Ecto neural progenitor cell (in vitro differentiated cells): ENCODE results near the gene KRTCAP3.
"Not testable (repeated sequence)": the region's sequence is repeated elsewhere in the genome, so short reads cannot be mapped to it uniquely, and the experiment has no call there.

Experiments used
- DNase-seq: peaks from one replicate; pipeline ENCODE4 v3.0.0-alpha.2; 2018; ENCODE audit warnings: low spot score

KRTCAP3 gene, protein sequence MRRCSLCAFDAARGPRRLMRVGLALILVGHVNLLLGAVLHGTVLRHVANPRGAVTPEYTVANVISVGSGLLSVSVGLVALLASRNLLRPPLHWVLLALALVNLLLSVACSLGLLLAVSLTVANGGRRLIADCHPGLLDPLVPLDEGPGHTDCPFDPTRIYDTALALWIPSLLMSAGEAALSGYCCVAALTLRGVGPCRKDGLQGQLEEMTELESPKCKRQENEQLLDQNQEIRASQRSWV

GRCh38 chr2:27441958-27442919, at the start of gene KRTCAP3:
Gene KRTCAP3 (plus strand): TSS chr2:27442381. CDS start chr2:27442413, 32 bp downstream.
- peak; percentile 78 for DNase-seq

DNA sequence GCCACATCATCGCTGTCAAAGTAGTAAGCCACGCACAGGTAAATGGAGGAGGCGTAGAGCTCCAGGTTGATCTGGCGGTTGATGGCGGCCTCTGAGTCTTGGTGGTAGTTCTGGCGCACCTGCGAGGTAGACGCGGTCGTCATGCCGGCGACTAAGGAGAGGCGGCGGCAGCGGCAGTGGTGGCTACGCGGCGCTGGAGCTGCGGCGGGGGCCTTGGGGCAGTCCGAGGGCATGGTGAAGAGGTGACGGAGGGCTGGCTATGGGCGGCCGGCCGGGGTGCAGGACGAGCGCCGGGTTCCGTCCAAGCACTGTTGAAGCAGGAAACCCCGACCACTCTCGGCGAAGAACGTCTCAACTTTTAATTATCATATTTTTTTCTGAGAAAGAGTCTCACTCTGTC, 49.0 kb upstream of the KRTCAP3 start:
- DNase-seq, result no peak

DNA sequence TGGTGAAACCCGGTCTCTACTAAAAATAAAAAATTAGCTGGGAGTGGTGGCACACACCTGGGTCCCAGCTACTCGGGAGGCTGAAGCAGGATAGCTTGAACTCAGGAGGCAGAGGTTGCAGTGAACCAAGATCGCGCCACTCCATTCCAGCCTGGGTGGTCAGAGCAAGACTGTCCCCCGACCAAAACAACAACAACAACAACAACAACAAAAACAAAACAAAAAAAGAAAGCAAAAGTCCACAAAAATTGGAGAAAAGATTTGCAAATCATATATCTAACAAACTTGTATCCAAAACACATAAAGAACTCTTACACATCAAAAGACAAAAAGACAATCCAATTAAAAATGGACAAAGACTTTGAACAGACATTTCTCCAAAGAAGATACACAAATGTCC, 43.2 kb upstream of the KRTCAP3 start:
- no peak for DNase-seq

- no peak for DNase-seq
Measured at GRCh38 chr2:27400348-27401135, 41.6 kb upstream of the KRTCAP3 start.

GRCh38 chr2:27407798-27408491, 34.2 kb upstream of the KRTCAP3 start:
- DNase-seq, result peak; percentile 53

DNA sequence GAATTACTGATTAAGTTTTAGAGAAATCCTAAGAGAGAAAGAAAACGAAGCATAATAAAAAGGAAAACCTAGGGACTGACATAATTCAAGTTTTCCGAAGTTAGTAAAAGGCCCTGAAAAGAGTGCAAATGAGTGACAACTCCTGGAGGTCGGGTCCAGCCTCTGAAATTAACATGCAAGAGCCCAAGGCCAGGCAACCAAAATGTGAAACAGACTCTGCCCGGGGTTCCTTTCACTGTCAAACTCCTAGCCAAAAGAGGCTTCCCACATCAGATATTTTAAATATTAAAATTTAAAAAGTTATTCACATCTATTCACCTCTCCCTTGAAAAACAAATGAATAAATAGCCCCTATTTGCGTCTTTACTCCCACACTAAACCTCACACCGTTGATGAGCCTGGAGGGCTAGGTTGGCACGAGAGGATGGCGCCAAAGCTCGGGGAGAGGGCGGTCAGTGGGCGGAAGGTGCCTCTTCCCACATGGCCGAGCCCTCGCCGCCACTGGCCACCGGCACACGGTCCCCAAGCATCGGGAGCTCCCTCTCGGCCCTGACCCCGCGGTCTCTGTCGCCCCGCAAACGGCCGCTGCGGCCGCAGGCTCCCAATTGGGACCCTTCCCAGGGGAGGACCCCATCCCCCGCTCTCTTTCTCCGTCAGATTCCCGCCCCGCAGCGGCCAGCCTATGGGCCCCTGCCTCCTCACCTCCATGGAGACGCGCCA, 33.4 kb upstream of the KRTCAP3 start:
- no peak for DNase-seq

DNA sequence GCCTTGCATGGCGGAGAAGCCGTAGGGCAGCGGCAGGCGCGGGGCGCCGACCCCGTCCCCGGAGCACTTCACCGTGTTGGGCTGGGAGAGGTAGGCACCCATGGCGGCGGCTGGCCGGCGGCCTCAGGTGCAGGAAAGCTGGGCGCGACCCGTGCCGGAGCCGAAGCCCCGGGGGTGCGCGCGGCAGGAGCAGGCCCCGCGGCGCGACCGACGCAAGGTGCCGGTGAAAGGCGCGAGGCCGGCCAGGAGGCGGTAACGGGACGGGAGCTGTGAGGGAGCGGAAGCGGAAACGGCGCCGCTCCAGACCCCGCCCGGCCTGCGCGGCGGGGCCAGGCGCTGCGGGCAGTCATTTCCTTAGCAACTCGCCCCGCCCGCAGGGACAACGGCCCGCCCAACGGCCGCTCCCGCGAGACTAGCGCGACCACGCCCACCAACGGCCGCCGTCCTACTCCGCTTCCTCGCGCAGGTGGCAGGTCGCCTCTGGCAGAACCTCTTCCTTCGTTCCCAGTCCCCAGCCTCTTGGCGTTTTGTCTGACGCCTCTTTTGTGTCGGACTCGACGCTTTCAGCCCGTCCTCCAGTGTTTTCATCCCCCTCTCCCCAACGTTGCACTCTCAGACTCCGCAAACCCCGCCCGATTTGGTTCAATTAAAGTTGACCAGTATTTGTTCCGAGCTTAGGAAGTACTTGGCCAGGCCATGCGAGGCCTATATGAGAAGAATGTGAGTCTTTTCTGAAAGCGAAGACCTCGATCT, 32.7 kb upstream of the KRTCAP3 start, which contains the start of gene PPM1G:
Gene PPM1G (minus strand): TSS at position 271 of the 753 bp plus-strand sequence. CDS start 169 bp downstream, at position 102.
- peak; percentile 97 for DNase-seq

GRCh38 chr2:27412419-27413152, 29.6 kb upstream of the KRTCAP3 start:
- no peak for DNase-seq

- DNase-seq, result no peak
Measured at GRCh38 chr2:27416151-27416550, 26.0 kb upstream of the KRTCAP3 start.

GRCh38 chr2:27420996-27421395, 21.2 kb upstream of the KRTCAP3 start:
- no peak for DNase-seq

- no peak for DNase-seq
Measured at GRCh38 chr2:27421660-27422250, 20.4 kb upstream of the KRTCAP3 start.

DNA sequence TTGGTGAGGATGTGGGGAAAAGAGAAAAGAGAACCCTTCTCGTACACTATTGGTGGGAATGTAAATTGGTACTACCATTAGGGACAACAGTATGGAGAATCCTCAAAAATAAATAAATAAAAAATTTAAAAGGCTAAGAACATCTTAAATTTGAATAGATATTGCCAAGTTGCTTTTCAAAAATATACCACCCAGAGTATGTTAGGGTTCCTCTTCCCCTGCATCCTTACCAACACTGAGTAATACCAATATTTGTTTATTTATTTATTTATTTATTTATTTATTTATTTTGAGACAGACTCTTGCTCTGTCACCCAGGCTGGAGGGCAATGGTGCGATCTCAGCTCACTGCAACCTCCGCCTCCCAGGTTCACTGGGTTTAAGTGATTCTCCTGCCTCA, 19.2 kb upstream of the KRTCAP3 start:
- no peak for DNase-seq

DNA sequence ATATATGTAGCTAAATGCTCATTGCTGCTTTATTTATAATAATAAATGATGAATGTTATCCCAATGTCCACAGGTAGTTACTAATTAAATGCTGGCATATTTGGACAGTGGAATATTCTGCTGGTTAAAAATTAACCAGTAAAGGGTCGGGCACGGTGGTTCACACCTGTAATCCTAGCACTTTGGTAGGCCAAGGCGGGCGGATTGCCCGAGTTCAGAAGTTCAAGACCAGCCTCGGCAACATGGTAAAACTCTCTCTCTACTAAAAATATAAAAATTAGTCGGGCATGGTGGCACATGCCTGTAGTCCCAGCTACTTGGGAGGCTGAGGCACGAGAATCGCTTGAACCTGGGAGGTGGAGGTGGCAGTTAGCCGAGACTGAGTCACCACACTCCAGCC, 17.1 kb upstream of the KRTCAP3 start:
- not testable (repeated sequence) for DNase-seq

DNA sequence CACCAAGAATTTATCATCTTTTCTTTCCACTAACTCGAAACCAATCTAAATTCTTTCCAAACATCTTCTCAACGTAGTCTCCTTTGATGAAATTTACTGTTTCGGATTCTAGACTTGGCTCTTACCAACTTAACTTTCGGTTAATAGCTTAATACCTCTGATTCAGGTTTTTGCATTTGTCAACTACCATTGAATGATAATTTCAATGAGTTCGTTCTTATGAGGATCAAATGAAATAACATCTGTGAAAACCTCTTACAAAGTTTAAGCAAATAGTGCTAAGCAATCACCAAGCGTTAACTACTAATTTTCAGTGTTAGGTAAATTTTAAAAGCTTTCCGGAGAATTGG, 14.3 kb upstream of the KRTCAP3 start:
- DNase-seq, result no peak

GRCh38 chr2:27428213-27428977, 13.8 kb upstream of the KRTCAP3 start, which contains the start of gene NRBP1:
Gene NRBP1 (plus strand): TSS chr2:27428631. CDS start chr2:27433274, 4,643 bp downstream.
- peak; percentile 96 for DNase-seq

GRCh38 chr2:27428978-27429541, 13.1 kb upstream of the KRTCAP3 start:
- DNase-seq, result peak; percentile 92

GRCh38 chr2:27431395-27431794, 10.8 kb upstream of the KRTCAP3 start:
- no peak for DNase-seq

DNA sequence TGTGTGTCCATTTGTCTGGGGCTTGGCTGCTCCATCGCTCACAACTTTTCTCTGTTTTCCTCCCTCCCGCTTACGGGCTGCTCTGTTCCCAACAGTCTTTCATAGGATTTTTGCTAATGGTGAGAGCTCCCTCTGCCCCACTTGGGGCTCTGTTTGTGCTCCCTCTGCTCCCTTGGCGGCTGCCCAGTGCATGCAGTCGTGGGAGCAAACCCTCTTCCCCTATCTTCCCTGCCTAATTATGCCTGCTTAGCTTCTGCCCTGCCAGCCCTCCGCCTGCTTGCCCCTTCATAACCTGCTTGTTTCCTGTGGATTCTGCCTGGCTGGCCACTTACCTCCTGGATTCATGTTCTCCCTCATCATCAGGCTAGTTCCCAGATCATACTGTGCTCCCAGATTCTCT, 6.6 kb upstream of the KRTCAP3 start:
- DNase-seq, result no peak
